GM18861 (cell line): ENCODE results near the gene SERINC1.

Source experiments
- ATAC-seq: cut with Tn5 transposase; IDR thresholded peaks from one replicate; pipeline ENCODE4 v1.9.1; 2021; ENCODE audit not compliant: unreplicated experiment

The SERINC1 gene

DNA sequence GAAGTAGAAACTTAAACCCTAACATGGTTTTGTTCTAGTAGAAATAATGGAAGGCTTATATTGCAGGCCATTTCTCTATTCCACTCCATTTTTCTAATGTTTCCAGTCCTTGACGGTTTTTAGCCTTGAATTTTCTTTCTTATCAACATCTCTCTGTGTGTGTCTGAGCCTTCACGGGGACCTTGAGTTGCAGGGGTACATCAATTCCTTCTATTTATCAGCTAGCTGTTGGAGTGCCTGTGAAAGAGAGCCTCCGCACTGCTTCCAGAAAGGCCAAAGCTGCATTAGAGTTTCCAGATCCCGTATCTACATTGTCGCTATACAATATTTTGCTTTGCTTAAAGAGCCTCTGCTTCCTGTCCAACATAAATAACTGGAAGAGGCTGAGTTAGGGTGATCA is 77.6 kb downstream of the SERINC1 start:
- ATAC-seq: no peak

DNA sequence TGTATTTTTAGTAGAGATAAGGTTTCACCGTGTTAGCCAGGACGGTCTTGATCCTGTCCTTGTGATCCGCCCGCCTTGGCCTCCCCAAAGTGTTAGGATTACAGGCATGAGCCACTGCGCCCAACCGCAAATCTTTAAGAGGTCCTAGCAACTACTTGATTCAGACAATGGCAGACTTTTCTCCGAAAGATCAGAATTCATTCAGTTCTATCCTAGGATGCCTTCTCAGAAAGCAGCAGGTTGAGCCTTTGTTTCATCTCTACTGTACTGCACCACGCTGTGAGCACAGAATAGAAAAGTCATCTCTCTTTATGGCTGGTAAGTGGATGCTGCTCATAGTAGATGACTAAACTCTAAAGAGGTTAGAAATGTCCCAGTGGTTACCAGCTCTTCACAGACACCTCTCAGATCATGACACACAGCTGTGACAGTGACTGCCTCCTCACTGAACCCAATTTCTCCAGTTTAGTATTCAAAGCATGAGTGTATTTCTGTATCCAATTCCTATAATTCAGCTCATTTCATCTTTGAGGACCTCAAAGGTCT is 78.2 kb downstream of the SERINC1 start:
- no peak for ATAC-seq
